GM21367 (cell line): ENCODE measurements around the gene DCDC2B.
"Not testable (repeated sequence)": the region's sequence is repeated elsewhere in the genome, so short reads cannot be mapped to it uniquely, and the experiment has no call there.

Experiments
- ATAC-seq: cut with Tn5 transposase; IDR thresholded peaks from one replicate; pipeline ENCODE4 v1.9.1; 2021; ENCODE audit not compliant: unreplicated experiment

DCDC2B gene

GRCh38 chr1:32255072-32256071, 46.5 kb downstream of the DCDC2B start:
- ATAC-seq: no peak

- no peak for ATAC-seq
Measured at GRCh38 chr1:32256473-32257226, 47.8 kb downstream of the DCDC2B start.

DNA sequence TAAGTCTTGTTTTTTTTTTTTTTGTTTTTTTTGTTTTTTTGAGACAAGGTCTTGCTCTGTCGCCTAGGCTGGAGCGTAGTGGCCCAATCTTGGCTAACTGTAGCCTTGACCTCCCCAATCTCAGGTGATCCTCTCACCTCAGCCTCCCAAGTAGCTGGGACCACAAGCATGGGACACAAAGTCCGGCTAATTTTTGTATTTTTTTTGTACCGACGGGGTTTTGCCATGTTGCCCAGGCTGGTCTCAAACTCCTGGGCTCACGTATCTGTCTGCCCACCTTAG, 48.3 kb downstream of the DCDC2B start:
- ATAC-seq: no peak

DNA sequence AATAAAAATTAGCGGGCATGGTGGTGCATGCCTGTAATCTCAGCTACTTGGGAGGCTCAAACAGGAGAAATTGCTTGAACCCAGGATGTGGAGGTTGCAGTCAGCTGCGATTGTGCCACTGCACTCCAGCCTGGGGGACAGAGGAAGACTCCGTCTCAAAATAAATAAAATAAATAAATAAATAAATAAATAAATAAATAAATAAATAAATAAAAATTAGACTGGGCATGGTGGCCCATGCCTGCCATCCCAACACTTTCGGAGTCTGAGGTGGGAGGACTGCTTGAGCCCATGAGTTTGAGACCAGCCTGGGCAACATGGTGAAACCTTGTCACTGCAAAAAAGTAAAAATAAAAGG, 54.3 kb downstream of the DCDC2B start:
- not testable (repeated sequence) for ATAC-seq

DNA sequence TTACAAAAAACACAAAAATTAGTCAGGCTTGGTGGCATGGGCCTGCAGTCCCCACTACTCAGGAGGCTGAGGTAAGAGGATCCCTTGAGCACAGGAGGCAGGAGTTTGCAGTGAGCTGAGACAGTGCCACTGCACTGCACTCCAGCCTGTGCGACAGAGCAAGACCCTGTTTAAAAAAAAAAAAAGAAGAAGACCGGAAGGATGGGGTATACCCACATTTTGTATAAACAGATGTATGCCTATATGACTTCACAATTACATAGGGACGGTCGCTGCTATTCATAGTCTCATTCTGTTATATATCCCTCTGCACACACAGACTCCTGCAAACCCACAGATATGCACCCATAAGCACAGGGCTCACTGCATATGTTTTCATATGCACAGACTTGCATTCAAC, 54.9 kb downstream of the DCDC2B start:
- ATAC-seq: no peak
